GM23248 (cell line): ENCODE measurements around the gene IFIT1.

ENCODE experiments used
- EZH2 ChIP-seq: fragments of 200-600 bp; sonication (generic); IDR thresholded peaks from 2 replicates; pipeline ENCODE4 v1.6.1; 2018; ENCODE audit warnings: antibody characterized with exemption, mild to moderate bottlenecking; ENCODE audit not compliant: insufficient read depth, poor library complexity, severe bottlenecking
- EZH2phosphoT487 ChIP-seq: fragments of 200-600 bp; sonication (generic); IDR thresholded peaks from 2 replicates; pipeline ENCODE4 v1.6.1; 2018; ENCODE audit warnings: antibody characterized with exemption, moderate library complexity, mild to moderate bottlenecking, low read depth; ENCODE audit not compliant: insufficient read depth

DNA sequence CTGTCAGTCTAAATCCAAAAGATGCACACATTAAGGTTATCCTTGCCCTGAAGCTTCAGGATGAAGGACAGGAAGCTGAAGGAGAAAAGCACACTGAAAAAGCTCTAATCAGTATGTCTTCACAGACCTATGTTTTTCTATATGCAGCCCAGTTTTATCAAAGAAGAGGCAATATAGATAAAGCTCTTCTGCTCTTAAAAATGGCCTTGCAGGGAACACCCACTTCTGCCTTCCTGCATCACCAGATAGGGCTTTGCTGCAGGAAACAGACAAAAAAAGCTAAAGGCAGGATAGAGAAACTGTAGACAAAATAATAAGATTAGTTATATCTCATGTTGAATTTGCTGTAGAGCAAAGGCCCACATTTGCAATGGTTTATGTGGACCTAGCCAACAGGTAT is 29.5 kb upstream of the IFIT1 start:
- TF ChIP-seq EZH2phosphoT487 (no peak), EZH2 (no peak)
